ACC112 (cell line): ENCODE results near the gene TEAD1.
"Not testable (repeated sequence)": the region's sequence is repeated elsewhere in the genome, so short reads cannot be mapped to it uniquely, and the experiment has no call there.

Source experiments
- H2AFZ ChIP-seq: fragments of 200-600 bp; sonication (generic); one replicate; pipeline ENCODE4 v1.6.0; 2017; ENCODE audit warnings: antibody characterized with exemption, low read length; ENCODE audit not compliant: unreplicated experiment
- H3K27ac ChIP-seq: fragments of 200-600 bp; sonication (generic); 2 replicates; pipeline ENCODE4 v1.5.1; 2014; ENCODE audit warnings: low read depth, mild to moderate bottlenecking, antibody characterized with exemption, low read length, moderate library complexity
- H3K27me3 ChIP-seq: fragments of 200-600 bp; sonication (generic); 2 replicates; pipeline ENCODE4 v1.6.1; 2014; ENCODE audit warnings: mild to moderate bottlenecking, antibody characterized with exemption, low read length, moderate library complexity, mixed read lengths; ENCODE audit not compliant: insufficient read depth
- H3K36me3 ChIP-seq: fragments of 200-600 bp; sonication (generic); 2 replicates; pipeline ENCODE4 v1.6.1; 2016; ENCODE audit warnings: mild to moderate bottlenecking, antibody characterized with exemption, low read length, moderate library complexity, mixed read lengths; ENCODE audit not compliant: insufficient read depth
- H3K4me1 ChIP-seq: fragments of 200-600 bp; sonication (generic); one replicate; pipeline ENCODE4 v1.6.1; 2016; ENCODE audit warnings: low read length, mixed read lengths; ENCODE audit not compliant: insufficient read depth, unreplicated experiment, control insufficient read depth
- H3K4me3 ChIP-seq: fragments of 200-600 bp; sonication (generic); 2 replicates; pipeline ENCODE4 v1.5.1; 2014; ENCODE audit warnings: mild to moderate bottlenecking, low read depth, low read length
- H3K79me2 ChIP-seq: fragments of 200-600 bp; sonication (generic); one replicate; pipeline ENCODE4 v1.6.0; 2016; ENCODE audit warnings: low read length; ENCODE audit not compliant: control insufficient read depth, unreplicated experiment, insufficient read depth

Gene TEAD1

GRCh38 chr11:12871788-12872321 is 197.6 kb downstream of the TEAD1 start:
- peaks cover 27% of the 10 kb centered on the region for H3K4me1 ChIP-seq
- H3K4me3 ChIP-seq: no peak overlapping the region
- no peaks in the 10 kb centered on the region for H3K27me3 ChIP-seq
- no peak overlapping the region for H2AFZ ChIP-seq
- H3K27ac ChIP-seq: 0 out of 2 replicates have a peak overlapping the region, but pooled peaks have one; percentile 7
- H3K36me3 ChIP-seq: 0 out of 2 replicates have a peak, but pooled peaks cover 2% of the 10 kb centered on the region
- H3K79me2 ChIP-seq: peaks cover 12% of the 10 kb centered on the region

GRCh38 chr11:12876340-12876739 is 202.1 kb downstream of the TEAD1 start:
- Histone ChIP-seq H3K27me3 (no peaks in the 10 kb centered on the region), H3K79me2 (peaks cover 12% of the 10 kb centered on the region)

GRCh38 chr11:12876988-12877387 is 202.8 kb downstream of the TEAD1 start:
- peaks cover 3% of the 10 kb centered on the region; the same call in 1 of the 2 replicates for H3K36me3 ChIP-seq
- H3K4me3 ChIP-seq: no peak overlapping the region
- H2AFZ ChIP-seq: no peak overlapping the region

More at GRCh38 chr11:12876340-12876739, 202.1 kb downstream of the TEAD1 start:
- no peak overlapping the region for H3K4me3 ChIP-seq
- H3K4me1 ChIP-seq: peaks cover 8% of the 10 kb centered on the region
- no peak overlapping the region for H3K27ac ChIP-seq
- no peak overlapping the region for H2AFZ ChIP-seq
- 0 out of 2 replicates have a peak, but pooled peaks cover 2% of the 10 kb centered on the region for H3K36me3 ChIP-seq

GRCh38 chr11:12877508-12877907 is 203.3 kb downstream of the TEAD1 start:
- not testable (repeated sequence) for H3K4me1 ChIP-seq, H2AFZ ChIP-seq, H3K27me3 ChIP-seq, H3K4me3 ChIP-seq, H3K36me3 ChIP-seq, H3K27ac ChIP-seq
- H3K79me2 ChIP-seq: peaks cover 12% of the 10 kb centered on the region

More at GRCh38 chr11:12876988-12877387, 202.8 kb downstream of the TEAD1 start:
- peaks cover 2% of the 10 kb centered on the region for H3K4me1 ChIP-seq
- H3K79me2 ChIP-seq: peaks cover 12% of the 10 kb centered on the region
- no peaks in the 10 kb centered on the region for H3K27me3 ChIP-seq
- no peak overlapping the region for H3K27ac ChIP-seq

- no peaks in the 10 kb centered on the region for H3K27me3 ChIP-seq
Measured at GRCh38 chr11:12880327-12880726, 206.1 kb downstream of the TEAD1 start.

GRCh38 chr11:12882670-12883069 is 208.4 kb downstream of the TEAD1 start:
- no peak overlapping the region for H3K27ac ChIP-seq
- no peaks in the 10 kb centered on the region for H3K4me1 ChIP-seq
- no peaks in the 10 kb centered on the region for H3K27me3 ChIP-seq
- H3K79me2 ChIP-seq: peaks cover 3% of the 10 kb centered on the region
- H2AFZ ChIP-seq: no peak overlapping the region
- peaks cover 17% of the 10 kb centered on the region for H3K36me3 ChIP-seq
- H3K4me3 ChIP-seq: no peak overlapping the region

More at GRCh38 chr11:12880327-12880726, 206.1 kb downstream of the TEAD1 start:
- Histone ChIP-seq H3K27ac (no peak overlapping the region), H3K79me2 (peaks cover 10% of the 10 kb centered on the region), H2AFZ (no peak overlapping the region), H3K36me3 (peaks cover 17% of the 10 kb centered on the region), H3K4me1 (no peaks in the 10 kb centered on the region), H3K4me3 (no peak overlapping the region)

- no peak overlapping the region for H3K4me3 ChIP-seq
- no peak overlapping the region for H3K27ac ChIP-seq
- H3K36me3 ChIP-seq: peaks cover 17% of the 10 kb centered on the region
- H3K4me1 ChIP-seq: peaks cover 15% of the 10 kb centered on the region
- H2AFZ ChIP-seq: no peak overlapping the region
- no peaks in the 10 kb centered on the region for H3K27me3 ChIP-seq
- H3K79me2 ChIP-seq: peaks cover 3% of the 10 kb centered on the region
Measured at GRCh38 chr11:12884751-12885318, 210.6 kb downstream of the TEAD1 start.

- Histone ChIP-seq H3K36me3 (peaks cover 17% of the 10 kb centered on the region), H3K27me3 (no peaks in the 10 kb centered on the region)
Measured at GRCh38 chr11:12885717-12886239, 211.6 kb downstream of the TEAD1 start.

GRCh38 chr11:12886508-12886907 is 212.3 kb downstream of the TEAD1 start:
- Histone ChIP-seq H3K27me3 (no peaks in the 10 kb centered on the region), H3K36me3 (peaks cover 17% of the 10 kb centered on the region), H3K4me1 (peaks cover 15% of the 10 kb centered on the region), H2AFZ (no peak overlapping the region), H3K27ac (no peak overlapping the region), H3K4me3 (no peak overlapping the region), H3K79me2 (peaks cover 3% of the 10 kb centered on the region)

More at GRCh38 chr11:12885717-12886239, 211.6 kb downstream of the TEAD1 start:
- Histone ChIP-seq H3K4me1 (peaks cover 15% of the 10 kb centered on the region), H3K79me2 (peaks cover 3% of the 10 kb centered on the region), H3K4me3 (no peak overlapping the region), H3K27ac (no peak overlapping the region), H2AFZ (no peak overlapping the region)

GRCh38 chr11:12888525-12889158 is 214.4 kb downstream of the TEAD1 start:
- peak overlapping the region; percentile 10; the same call in 1 of the 2 replicates for H3K4me3 ChIP-seq
- H3K79me2 ChIP-seq: peaks cover 3% of the 10 kb centered on the region
- H3K4me1 ChIP-seq: peaks cover 17% of the 10 kb centered on the region
- H2AFZ ChIP-seq: no peak overlapping the region
- H3K27me3 ChIP-seq: no peaks in the 10 kb centered on the region
- H3K27ac ChIP-seq: peak overlapping the region; percentile 82
- H3K36me3 ChIP-seq: no peaks in the 10 kb centered on the region; the same call in 1 of the 2 replicates
